RWPE1 (cell line): ENCODE data around the gene POLD4.

Source experiments
- CTCF ChIA-PET: fragments of 350-600 bp; sonication (Branson Sonifier 250); formaldehyde crosslinking; extraction: SDS; loops from one replicate; lab custom pipeline; 2021; lab: Yijun Ruan, JAX
- POLR2A ChIA-PET: fragments of 400-600 bp; formaldehyde crosslinking; extraction: SDS; loops from one replicate; lab custom pipeline; 2020; ENCODE audit warnings: antibody characterized with exemption; ENCODE audit not compliant: low non-redundant PET; lab: Yijun Ruan, JAX
- DNase-seq: peaks from one replicate; pipeline ENCODE4 v3.0.0; 2012; ENCODE audit warnings: low spot score
- H3K27ac ChIP-seq: fragments of 450-650 bp; 2 replicates; pipeline ENCODE4 v1.5.1; 2017
- CTCF ChIP-seq: fragments of 450-650 bp; conservative IDR thresholded peaks from 2 replicates; pipeline ENCODE4 v1.5.1; 2017; ENCODE audit warnings: low read depth, mild to moderate bottlenecking

POLD4 gene

GRCh38 chr11:67349457-67349856 is 3.9 kb downstream of the POLD4 start:
- H3K27ac ChIP-seq: peak overlapping the region; percentile 55
- no peak for DNase-seq
- TF ChIP-seq CTCF: no peak
- ChIA-PET CTCF (interaction anchor here (0.6 to 5.9 kb wide), 3 partner anchors 18 to 292 kb away, joined by 3 to 113 read pairs (median 3); no protein-coding TSS in a partner anchor), POLR2A (no interaction called here)

GRCh38 chr11:67349036-67349435 is 4.3 kb downstream of the POLD4 start:
- peak overlapping the region; percentile 74 for H3K27ac ChIP-seq
- DNase-seq: no peak
- CTCF ChIA-PET: interaction anchor here (0.6 to 5.9 kb wide), 2 partner anchors 18 to 31 kb away, joined by 3 to 113 read pairs; no protein-coding TSS in a partner anchor
- TF ChIP-seq CTCF: no peak
- POLR2A ChIA-PET: interaction anchor here (0.5 kb wide), 1 partner anchor 137 kb away, joined by 7 read pairs; no protein-coding TSS in a partner anchor

- H3K27ac ChIP-seq: peak overlapping the region; percentile 74
- TF ChIP-seq CTCF: no peak
- POLR2A ChIA-PET: no interaction called here
These were observed 5.2 kb downstream of the POLD4 start for GRCh38 chr11:67347964-67348749.

GRCh38 chr11:67345920-67346819 is 7.2 kb downstream of the POLD4 start:
- peak overlapping the region; percentile 85 for H3K27ac ChIP-seq
- TF ChIP-seq CTCF: peak; percentile 87
- ChIA-PET POLR2A (no interaction called here), CTCF (interaction anchor here (0.6 to 2.7 kb wide), 12 partner anchors 20 to 287 kb away, joined by 3 to 22 read pairs (median 3); no protein-coding TSS in a partner anchor)
- DNase-seq: peak; percentile 81

More at GRCh38 chr11:67347964-67348749, 5.2 kb downstream of the POLD4 start:
- CTCF ChIA-PET: interaction anchor here (1.3 to 5.9 kb wide), 3 partner anchors 32 to 34 kb away, joined by 4 to 113 read pairs (median 22); no protein-coding TSS in a partner anchor
- no peak for DNase-seq

GRCh38 chr11:67345247-67345919 is 8.0 kb downstream of the POLD4 start:
- DNase-seq: no peak
- CTCF ChIA-PET: interaction anchor here (0.6 to 2.7 kb wide), 11 partner anchors 19 to 426 kb away, joined by 3 to 22 read pairs (median 3); no protein-coding TSS in a partner anchor
- TF ChIP-seq CTCF: no peak
- H3K27ac ChIP-seq: peak overlapping the region; percentile 85
- POLR2A ChIA-PET: no interaction called here
